HG02884 (cell line): ENCODE results near the gene SCAANT1.

Experiments
- ATAC-seq: cut with Tn5 transposase; IDR thresholded peaks from one replicate; pipeline ENCODE4 v1.9.1; 2021; ENCODE audit warnings: mild to moderate bottlenecking, moderate library complexity; ENCODE audit not compliant: unreplicated experiment

SCAANT1 gene

GRCh38 chr3:63864008-63864964 is 47.9 kb downstream of the SCAANT1 start:
- peak; percentile 37 for ATAC-seq

- ATAC-seq = peak; percentile 50
Observed at GRCh38 chr3:63863150-63864007, 48.8 kb downstream of the SCAANT1 start, which contains the start of the genes ATXN7 and THOC7. ATXN7 (plus strand) TSS chr3:63863867; CDS start chr3:63912599, 48,732 bp downstream. THOC7 (minus strand) TSS chr3:63863805; CDS start chr3:63863790, 15 bp downstream.

- ATAC-seq = peak; percentile 8
Observed at GRCh38 chr3:63862804-63863149, 49.4 kb downstream of the SCAANT1 start.
